Measurements from ENCODE around the gene AQR.

GRCh38 chr15:34973512-34973911, 4.0 kb upstream of the AQR start:
- TF ChIP-seq E2F4 (IDR thresholded peaks at IDR 0.05; ENCODE audit: low read depth, low read length) (no peak), RAD21 (IDR thresholded peaks at IDR 0.05; ENCODE audit: insufficient read depth, low read depth, low read length) (no peak), SP1 (IDR thresholded peaks at IDR 0.05; ENCODE audit: low read depth, low read length) (no peak), CHD2 (IDR thresholded peaks at IDR 0.05; ENCODE audit: borderline replicate concordance, low read depth, low read length) (no peak), NFIC (IDR thresholded peaks at IDR 0.05; ENCODE audit: low read depth, low read length) (no peak), POLR2A (IDR thresholded peaks at IDR 0.05; ENCODE audit: low read depth, low read length) (no peak), SMC3 (IDR thresholded peaks at IDR 0.05; ENCODE audit: borderline replicate concordance, low read length) (no peak), RFX5 (IDR thresholded peaks at IDR 0.05; ENCODE audit: low read depth, low read length) (no peak)

Measured in GM12878 (cell line).